Neural cell (in vitro differentiated cells): ENCODE data around the gene HELZ2.

Experiments used
- CTCF ChIP-seq: fragments of 450-650 bp; IDR thresholded peaks from 2 replicates; pipeline ENCODE4 v1.5.1; 2014; ENCODE audit warnings: antibody characterized with exemption, mild to moderate bottlenecking, moderate library complexity; ENCODE audit not compliant: poor library complexity, severe bottlenecking
- EP300 ChIP-seq: fragments of 450-650 bp; conservative IDR thresholded peaks from 2 replicates; pipeline ENCODE4 v1.6.1; 2014; ENCODE audit warnings: antibody characterized with exemption, mild to moderate bottlenecking, moderate library complexity; ENCODE audit not compliant: poor library complexity, severe bottlenecking
- EZH2 ChIP-seq: fragments of 200-600, 300-800 bp; shearing (Covaris generic), sonication (generic); IDR thresholded peaks from 2 replicates; pipeline ENCODE4 v1.6.1; 2014; ENCODE audit warnings: antibody characterized with exemption, low read length, borderline replicate concordance, mild to moderate bottlenecking; ENCODE audit not compliant: insufficient read depth, poor library complexity, severe bottlenecking
- MXI1 ChIP-seq: fragments of 450-650 bp; conservative IDR thresholded peaks from 2 replicates; pipeline ENCODE4 v1.6.1; 2014; ENCODE audit warnings: antibody characterized with exemption, mild to moderate bottlenecking; ENCODE audit not compliant: poor library complexity, severe bottlenecking
- RAD21 ChIP-seq: fragments of 450-650 bp; conservative IDR thresholded peaks from 2 replicates; pipeline ENCODE4 v1.6.1; 2014; ENCODE audit warnings: antibody characterized with exemption, mild to moderate bottlenecking, moderate library complexity
- REST ChIP-seq: IDR thresholded peaks from 2 replicates; pipeline ENCODE4 v1.6.1; 2012; ENCODE audit warnings: borderline replicate concordance

DNA sequence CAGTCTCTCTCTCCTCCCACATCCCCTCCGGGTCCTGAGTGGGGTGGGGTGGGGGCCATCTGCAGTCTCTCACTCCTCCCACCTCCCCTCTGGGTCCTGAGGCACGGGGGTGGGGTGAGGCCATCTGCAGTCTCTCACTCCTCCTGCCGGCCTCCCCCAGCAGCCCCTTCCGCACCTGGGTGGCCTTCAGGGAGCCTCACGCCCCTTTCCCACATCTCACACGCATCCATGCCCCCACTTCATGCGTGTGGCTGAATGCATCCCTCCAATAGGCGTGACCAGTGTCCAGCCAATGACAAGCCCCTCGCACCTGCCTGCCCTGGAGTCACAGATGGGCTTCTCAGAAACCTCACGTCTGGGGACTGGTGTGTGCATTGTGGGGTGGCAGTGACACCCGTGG lies 25.5 kb downstream of the HELZ2 start:
- TF ChIP-seq CTCF (no peak), MXI1 (no peak), REST (no peak), EP300 (no peak), RAD21 (no peak), EZH2 (no peak)
